ENCODE measurements around the gene FIG4.

Gene FIG4

DNA sequence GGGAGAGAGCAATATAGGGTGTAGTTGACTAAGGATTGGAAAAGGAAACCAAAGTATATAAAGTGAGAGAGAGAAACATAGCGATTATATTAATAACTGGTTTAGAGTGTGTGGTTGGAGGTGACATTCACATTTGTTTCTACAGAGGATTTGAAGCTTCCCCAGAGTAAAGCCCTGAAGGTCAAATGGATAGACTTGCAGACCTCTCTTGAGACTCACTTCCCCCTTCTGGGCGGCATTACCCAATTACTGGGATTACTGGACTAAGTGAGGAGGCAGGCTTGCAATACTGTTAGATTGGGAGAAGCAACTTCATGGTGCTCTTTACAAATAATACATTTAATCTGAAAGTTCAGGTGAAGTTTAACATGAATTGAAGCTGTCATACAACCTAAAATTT lies 10.7 kb downstream of the FIG4 start:
- Histone ChIP-seq H2BK5ac (ENCODE audit: low read depth, low read length, poor library complexity) (no peak overlapping the region), H2AK5ac (ENCODE audit: low read length) (no peak overlapping the region), H3K36me3 (ENCODE audit: control insufficient read depth in 1 of 2, insufficient read depth in 2 of 2, low read length in 2 of 2) (no peaks in the 10 kb centered on the region), H3K9me3 (ENCODE audit: insufficient read depth, low read depth, low read length) (no peaks in the 10 kb centered on the region), H3K18ac (ENCODE audit: low read length) (no peak overlapping the region), H3K27me3 (ENCODE audit: insufficient read depth, low read length) (no peaks in the 10 kb centered on the region), H2BK12ac (ENCODE audit: low read length) (no peak overlapping the region), H3K79me1 (ENCODE audit: low read length) (no peaks in the 10 kb centered on the region), H3K4ac (ENCODE audit: low read depth, low read length) (no peak overlapping the region), H3K23ac (ENCODE audit: low read length) (no peak overlapping the region), H3K14ac (ENCODE audit: low read length) (no peak overlapping the region), H3K4me2 (ENCODE audit: low read length) (no peak overlapping the region), H4K12ac (ENCODE audit: low read depth, low read length) (no peak overlapping the region), H2AFZ (ENCODE audit: insufficient read depth, low read length, poor library complexity) (no peak overlapping the region), H4K91ac (ENCODE audit: low read depth, low read length) (no peak overlapping the region), H3K4me1 (ENCODE audit: control insufficient read depth in 1 of 2, insufficient read depth in 2 of 2, low read length in 2 of 2) (no peaks in the 10 kb centered on the region), H2BK120ac (ENCODE audit: insufficient read depth, low read length, poor library complexity) (no peak overlapping the region), H4K8ac (ENCODE audit: low read depth, low read length) (no peak overlapping the region), H3K4me3 (ENCODE audit: low read depth, low read length) (no peak overlapping the region), H3K27ac (ENCODE audit: low read depth, low read length) (no peak overlapping the region), H3K79me2 (ENCODE audit: control insufficient read depth, insufficient read depth, low read length, poor library complexity) (no peaks in the 10 kb centered on the region), H3K9ac (ENCODE audit: low read length) (no peak overlapping the region)
- WGBS (ENCODE audit: extremely low coverage, insufficient coverage, insufficient read length), result no CpG with 5 or more reads among the region's 2 CpGs
- DNase-seq, result no peak

DNA sequence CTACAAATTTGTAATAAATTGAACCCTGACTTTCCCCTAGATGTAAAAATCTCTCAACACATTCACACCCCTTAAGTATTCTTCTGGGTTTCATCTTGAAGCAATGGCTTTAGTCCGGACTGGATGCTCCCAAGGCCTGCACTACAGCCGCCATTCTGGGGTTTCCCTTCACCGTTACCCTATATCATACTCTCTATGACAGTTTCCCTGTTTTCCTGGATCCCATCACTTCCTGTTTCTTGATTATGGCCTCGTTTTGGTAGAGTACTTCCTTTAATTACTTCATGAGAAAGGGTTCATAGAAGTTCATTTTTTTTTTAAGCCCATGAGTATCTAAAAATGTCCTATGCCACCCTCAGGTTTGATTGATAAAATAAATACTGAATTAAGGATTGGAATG lies 11.7 kb downstream of the FIG4 start:
- no peak overlapping the region for H2AK5ac ChIP-seq (ENCODE audit: low read length)
- H3K4ac ChIP-seq (ENCODE audit: low read depth, low read length), result no peak overlapping the region
- H3K4me1 ChIP-seq (ENCODE audit: control insufficient read depth in 1 of 2, insufficient read depth in 2 of 2, low read length in 2 of 2), result no peaks in the 10 kb centered on the region
- H3K79me2 ChIP-seq (ENCODE audit: control insufficient read depth, insufficient read depth, low read length, poor library complexity), result no peaks in the 10 kb centered on the region
- no peak overlapping the region for H2BK5ac ChIP-seq (ENCODE audit: low read depth, low read length, poor library complexity)
- no peaks in the 10 kb centered on the region for H3K36me3 ChIP-seq (ENCODE audit: control insufficient read depth in 1 of 2, insufficient read depth in 2 of 2, low read length in 2 of 2)
- H3K9me3 ChIP-seq (ENCODE audit: insufficient read depth, low read depth, low read length), result no peaks in the 10 kb centered on the region
- H2BK12ac ChIP-seq (ENCODE audit: low read length), result no peak overlapping the region
- H3K18ac ChIP-seq (ENCODE audit: low read length), result no peak overlapping the region
- H3K23ac ChIP-seq (ENCODE audit: low read length), result no peak overlapping the region
- H3K14ac ChIP-seq (ENCODE audit: low read length), result no peak overlapping the region
- H4K91ac ChIP-seq (ENCODE audit: low read depth, low read length), result no peak overlapping the region
- no peak overlapping the region for H2BK120ac ChIP-seq (ENCODE audit: insufficient read depth, low read length, poor library complexity)
- no peak overlapping the region for H2AFZ ChIP-seq (ENCODE audit: insufficient read depth, low read length, poor library complexity)
- no peak for DNase-seq
- no peak overlapping the region for H3K4me2 ChIP-seq (ENCODE audit: low read length)
- H3K4me3 ChIP-seq (ENCODE audit: low read depth, low read length), result no peak overlapping the region
- H4K8ac ChIP-seq (ENCODE audit: low read depth, low read length), result no peak overlapping the region
- no CpG with 5 or more reads among the region's 4 CpGs for WGBS (ENCODE audit: extremely low coverage, insufficient coverage, insufficient read length)
- no peaks in the 10 kb centered on the region for H3K79me1 ChIP-seq (ENCODE audit: low read length)
- no peak overlapping the region for H3K9ac ChIP-seq (ENCODE audit: low read length)
- no peaks in the 10 kb centered on the region for H3K27me3 ChIP-seq (ENCODE audit: insufficient read depth, low read length)
- no peak overlapping the region for H4K12ac ChIP-seq (ENCODE audit: low read depth, low read length)
- no peak overlapping the region for H3K27ac ChIP-seq (ENCODE audit: low read depth, low read length)

- no peaks in the 10 kb centered on the region for H3K79me2 ChIP-seq (ENCODE audit: control insufficient read depth, insufficient read depth, low read length, poor library complexity)
- no CpG with 5 or more reads among the region's 7 CpGs for WGBS (ENCODE audit: extremely low coverage, insufficient coverage, insufficient read length)
Measured at GRCh38 chr6:109705258-109705657, 14.2 kb downstream of the FIG4 start.

GRCh38 chr6:109706513-109706912 lies 15.4 kb downstream of the FIG4 start:
- Histone ChIP-seq H3K79me2 (ENCODE audit: control insufficient read depth, insufficient read depth, low read length, poor library complexity) (no peaks in the 10 kb centered on the region), H2BK12ac (ENCODE audit: low read length) (no peak overlapping the region), H4K91ac (ENCODE audit: low read depth, low read length) (no peak overlapping the region), H3K18ac (ENCODE audit: low read length) (no peak overlapping the region), H2AK5ac (ENCODE audit: low read length) (no peak overlapping the region), H3K27ac (ENCODE audit: low read depth, low read length) (no peak overlapping the region), H3K4me1 (ENCODE audit: control insufficient read depth in 1 of 2, insufficient read depth in 2 of 2, low read length in 2 of 2) (no peaks in the 10 kb centered on the region), H3K9me3 (ENCODE audit: insufficient read depth, low read depth, low read length) (no peaks in the 10 kb centered on the region), H3K14ac (ENCODE audit: low read length) (no peak overlapping the region), H3K9ac (ENCODE audit: low read length) (no peak overlapping the region), H2AFZ (ENCODE audit: insufficient read depth, low read length, poor library complexity) (no peak overlapping the region), H3K4me2 (ENCODE audit: low read length) (no peak overlapping the region), H2BK5ac (ENCODE audit: low read depth, low read length, poor library complexity) (peak overlapping the region; percentile 26), H2BK120ac (ENCODE audit: insufficient read depth, low read length, poor library complexity) (no peak overlapping the region), H3K27me3 (ENCODE audit: insufficient read depth, low read length) (no peaks in the 10 kb centered on the region), H4K12ac (ENCODE audit: low read depth, low read length) (no peak overlapping the region), H3K36me3 (ENCODE audit: control insufficient read depth in 1 of 2, insufficient read depth in 2 of 2, low read length in 2 of 2) (no peaks in the 10 kb centered on the region), H4K8ac (ENCODE audit: low read depth, low read length) (no peak overlapping the region), H3K79me1 (ENCODE audit: low read length) (no peaks in the 10 kb centered on the region), H3K4me3 (ENCODE audit: low read depth, low read length) (no peak overlapping the region), H3K23ac (ENCODE audit: low read length) (no peak overlapping the region), H3K4ac (ENCODE audit: low read depth, low read length) (no peak overlapping the region)
- DNase-seq, result no peak
- no CpG with 5 or more reads among the region's 6 CpGs for WGBS (ENCODE audit: extremely low coverage, insufficient coverage, insufficient read length)

More at GRCh38 chr6:109705258-109705657, 14.2 kb downstream of the FIG4 start:
- H2BK12ac ChIP-seq (ENCODE audit: low read length), result no peak overlapping the region
- H3K36me3 ChIP-seq (ENCODE audit: control insufficient read depth in 1 of 2, insufficient read depth in 2 of 2, low read length in 2 of 2), result no peaks in the 10 kb centered on the region
- H4K91ac ChIP-seq (ENCODE audit: low read depth, low read length), result no peak overlapping the region
- peak; percentile 95 to 99 for DNase-seq
- H2BK120ac ChIP-seq (ENCODE audit: insufficient read depth, low read length, poor library complexity), result no peak overlapping the region
- no peaks in the 10 kb centered on the region for H3K9me3 ChIP-seq (ENCODE audit: insufficient read depth, low read depth, low read length)
- H3K4me2 ChIP-seq (ENCODE audit: low read length), result no peak overlapping the region
- H4K12ac ChIP-seq (ENCODE audit: low read depth, low read length), result no peak overlapping the region
- H2BK5ac ChIP-seq (ENCODE audit: low read depth, low read length, poor library complexity), result no peak overlapping the region
- H3K4me1 ChIP-seq (ENCODE audit: control insufficient read depth in 1 of 2, insufficient read depth in 2 of 2, low read length in 2 of 2), result no peaks in the 10 kb centered on the region
- H3K27me3 ChIP-seq (ENCODE audit: insufficient read depth, low read length), result no peaks in the 10 kb centered on the region
- no peak overlapping the region for H3K23ac ChIP-seq (ENCODE audit: low read length)
- no peak overlapping the region for H3K27ac ChIP-seq (ENCODE audit: low read depth, low read length)
- no peak overlapping the region for H2AK5ac ChIP-seq (ENCODE audit: low read length)
- no peak overlapping the region for H2AFZ ChIP-seq (ENCODE audit: insufficient read depth, low read length, poor library complexity)
- H4K8ac ChIP-seq (ENCODE audit: low read depth, low read length), result no peak overlapping the region
- H3K4ac ChIP-seq (ENCODE audit: low read depth, low read length), result no peak overlapping the region
- no peak overlapping the region for H3K9ac ChIP-seq (ENCODE audit: low read length)
- H3K14ac ChIP-seq (ENCODE audit: low read length), result no peak overlapping the region
- H3K79me1 ChIP-seq (ENCODE audit: low read length), result no peaks in the 10 kb centered on the region
- no peak overlapping the region for H3K4me3 ChIP-seq (ENCODE audit: low read depth, low read length)
- H3K18ac ChIP-seq (ENCODE audit: low read length), result no peak overlapping the region
